HG02798 (cell line): Measurements from ENCODE around the gene SGSM2.

ENCODE experiments used
- ATAC-seq: cut with Tn5 transposase; IDR thresholded peaks from one replicate; pipeline ENCODE4 v1.9.1; 2021; ENCODE audit warnings: mild to moderate bottlenecking; ENCODE audit not compliant: unreplicated experiment, poor library complexity

The SGSM2 gene

DNA sequence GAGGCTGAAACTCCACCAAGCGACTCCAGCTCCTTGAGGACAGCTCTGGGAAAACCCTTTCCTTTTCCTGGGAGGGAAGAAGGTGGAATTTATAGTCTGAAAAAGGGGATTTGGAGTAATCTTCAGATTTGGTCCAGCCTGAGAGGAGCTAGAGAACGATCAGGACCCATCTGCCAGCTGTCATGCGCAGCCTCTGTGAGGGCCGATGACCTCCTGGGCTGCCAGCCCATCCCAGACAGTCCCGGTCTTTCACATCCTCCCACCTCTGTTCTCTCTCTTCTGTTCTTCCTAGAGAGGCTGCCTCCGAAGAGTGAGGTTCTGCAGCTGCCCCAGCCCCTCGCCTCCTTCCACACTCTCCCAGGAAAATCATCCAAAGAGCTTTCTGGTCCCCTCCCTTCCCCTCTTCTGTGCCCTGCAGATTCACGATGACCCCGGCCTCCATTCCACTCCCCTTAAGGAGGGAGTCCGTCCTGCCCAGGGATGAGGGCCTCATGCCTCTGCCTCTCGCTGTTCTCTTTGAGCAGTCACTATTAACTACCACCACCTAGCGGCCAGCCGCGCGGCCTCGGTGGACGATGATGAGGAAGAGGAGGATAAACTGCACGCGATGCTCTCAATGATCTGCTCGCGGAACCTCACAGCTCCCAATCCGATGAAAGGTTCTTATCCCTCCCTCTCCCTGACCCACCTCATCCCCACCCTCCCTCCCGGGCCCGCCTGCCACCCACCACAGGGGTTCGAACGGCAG lies 29.6 kb downstream of the SGSM2 start:
- no peak for ATAC-seq

DNA sequence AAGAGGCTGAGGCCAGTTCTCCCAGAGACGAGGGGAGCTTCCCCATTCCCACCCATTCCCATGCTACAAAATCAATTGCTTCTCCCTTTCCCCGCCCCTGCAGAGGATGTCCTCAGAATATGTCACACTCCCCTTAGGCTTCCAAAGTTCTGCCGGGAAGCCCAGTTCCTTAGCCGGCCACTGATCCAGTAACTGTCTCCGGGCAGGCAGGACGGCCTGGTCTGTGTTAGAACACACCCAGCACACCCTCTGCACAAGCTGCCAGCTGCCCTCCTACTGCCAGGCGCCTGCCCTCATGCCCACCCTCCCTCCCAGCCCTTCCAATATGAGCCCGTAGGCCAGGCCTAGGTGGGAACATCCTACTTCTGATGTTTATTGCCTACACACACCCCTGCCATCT lies 31.1 kb downstream of the SGSM2 start:
- ATAC-seq = no peak

DNA sequence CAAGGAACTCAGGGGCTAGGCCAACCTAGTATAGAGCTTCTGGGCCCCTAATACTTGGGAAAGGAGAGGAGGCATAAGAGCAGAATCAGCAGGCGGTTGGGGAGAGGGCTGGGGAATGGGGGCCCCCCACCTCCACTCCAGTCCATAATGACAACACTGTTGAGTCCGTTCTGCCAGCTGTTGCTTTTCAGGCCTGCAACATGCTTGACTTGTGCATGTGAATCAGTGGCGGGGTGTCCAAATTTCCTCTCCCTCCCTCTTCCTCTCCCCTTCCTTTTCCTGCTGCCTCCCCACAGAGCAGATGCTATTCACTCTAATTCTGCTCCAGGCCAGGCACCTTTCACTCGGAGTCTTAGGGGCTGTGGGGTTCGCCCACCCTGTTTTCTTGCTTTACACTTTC lies 31.7 kb downstream of the SGSM2 start:
- ATAC-seq = no peak

DNA sequence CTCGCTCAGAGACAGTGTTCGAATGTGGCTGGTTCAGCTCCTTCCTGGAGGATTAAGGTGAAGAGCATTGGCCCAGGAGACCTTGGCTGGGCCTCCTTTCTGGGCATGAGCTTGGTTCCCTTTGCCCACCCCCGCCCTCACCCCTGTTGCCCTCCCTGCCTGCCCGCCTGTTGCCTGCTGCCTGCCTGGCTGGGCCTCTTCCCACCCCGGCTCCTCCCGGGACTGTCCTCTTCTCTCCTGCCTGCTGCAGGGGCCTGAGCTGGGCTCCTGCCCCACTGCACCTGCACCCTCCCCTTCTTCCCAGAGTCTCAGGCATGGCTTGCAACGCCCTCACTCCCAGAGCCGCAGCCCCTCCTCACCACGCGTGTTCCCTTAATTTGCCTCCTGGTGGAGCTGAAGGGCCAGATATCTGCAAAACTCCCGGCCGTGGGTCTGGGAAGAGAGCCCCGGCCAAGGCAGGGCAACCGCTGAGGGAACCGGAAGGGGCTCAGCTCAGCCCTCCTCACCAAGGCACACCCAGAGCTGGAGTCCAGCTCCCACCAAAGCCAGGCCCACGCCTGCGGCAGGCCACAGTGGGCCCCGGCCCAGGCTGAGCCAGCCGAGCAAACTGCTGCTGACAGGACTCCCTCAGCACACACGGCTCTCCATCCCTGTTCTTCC lies 32.4 kb downstream of the SGSM2 start:
- no peak for ATAC-seq

DNA sequence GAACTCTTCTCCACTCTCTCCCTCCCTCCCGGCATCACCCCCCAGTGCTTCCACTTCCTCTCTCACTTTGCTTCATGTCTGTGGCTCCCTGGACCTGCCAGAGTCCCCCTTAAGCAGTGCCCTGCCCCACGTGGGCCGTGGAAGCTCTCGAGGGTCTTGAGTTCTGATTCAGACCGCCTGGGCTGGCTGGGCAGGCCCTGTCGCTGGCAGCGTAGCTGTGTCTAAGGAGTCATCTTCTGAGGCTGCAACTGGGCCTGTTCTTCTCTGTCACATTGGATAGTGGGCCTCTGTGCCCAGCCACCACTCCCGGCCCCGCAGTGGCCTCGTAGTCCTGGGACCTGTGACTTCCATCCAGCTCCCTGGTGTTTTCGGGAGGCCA lies 32.9 kb downstream of the SGSM2 start:
- no peak for ATAC-seq

DNA sequence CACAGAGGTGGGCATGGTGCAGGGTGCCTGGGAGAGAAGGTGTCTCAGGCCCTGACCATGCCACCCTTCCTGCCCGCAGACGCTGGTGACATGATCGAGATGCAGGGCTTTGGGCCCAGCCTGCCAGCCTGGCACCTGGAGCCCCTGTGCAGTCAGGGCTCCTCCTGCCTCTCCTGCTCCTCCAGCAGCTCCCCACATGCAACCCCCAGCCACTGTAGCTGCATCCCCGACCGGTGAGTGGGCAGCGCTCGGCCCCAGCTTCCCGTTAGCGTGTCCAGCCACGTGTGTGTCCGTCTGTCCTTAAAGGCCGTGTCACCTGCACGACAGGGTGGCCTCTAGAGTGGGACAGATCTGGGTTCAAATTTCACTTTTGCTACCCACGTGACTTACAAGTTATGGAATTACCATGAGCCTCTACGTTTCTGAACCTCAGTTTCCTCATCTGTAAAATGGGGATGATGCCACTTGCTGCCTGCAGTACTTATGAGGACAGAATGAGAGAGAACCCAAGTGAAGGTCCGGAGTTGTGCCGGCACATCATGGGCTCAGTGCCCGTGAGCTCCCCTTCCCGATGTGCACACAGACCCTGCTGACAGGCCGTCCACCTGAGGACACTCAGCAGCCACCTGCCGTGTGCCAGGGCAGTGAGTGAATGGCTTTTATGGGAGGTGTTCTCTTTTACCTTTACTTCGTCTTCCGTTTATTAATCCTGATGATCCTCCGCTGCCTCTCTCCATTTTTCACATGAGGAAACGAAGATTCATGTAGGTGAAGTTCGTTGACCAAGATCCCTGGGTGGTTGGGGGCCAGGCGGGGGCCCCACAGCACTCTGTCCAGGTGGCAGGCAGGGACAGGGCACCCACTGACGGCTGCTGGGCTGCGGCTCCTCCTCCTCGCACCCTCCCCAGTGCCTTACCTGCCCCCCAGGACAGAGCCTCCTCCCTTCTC lies 34.2 kb downstream of the SGSM2 start:
- no peak for ATAC-seq

- ATAC-seq = no peak
Measured at GRCh38 chr17:2372180-2372579, 34.9 kb downstream of the SGSM2 start.

DNA sequence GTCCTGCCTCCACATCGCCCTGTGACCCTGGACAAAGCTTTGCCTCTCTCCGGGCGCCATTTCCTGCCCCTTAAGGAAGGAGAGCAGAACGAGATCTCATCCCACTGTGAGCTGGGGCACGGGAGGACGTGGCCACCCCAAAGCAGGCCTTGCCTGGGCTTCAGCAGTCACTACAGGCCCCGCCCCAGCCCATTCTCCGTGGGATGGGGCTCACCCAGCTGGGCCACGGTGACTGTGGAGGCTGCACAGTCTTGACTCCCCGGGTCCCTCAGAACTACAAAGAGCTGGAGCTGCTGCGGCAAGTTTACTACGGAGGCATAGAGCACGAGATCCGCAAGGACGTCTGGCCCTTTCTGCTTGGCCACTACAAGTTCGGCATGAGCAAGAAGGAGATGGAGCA lies 35.4 kb downstream of the SGSM2 start:
- ATAC-seq = no peak

DNA sequence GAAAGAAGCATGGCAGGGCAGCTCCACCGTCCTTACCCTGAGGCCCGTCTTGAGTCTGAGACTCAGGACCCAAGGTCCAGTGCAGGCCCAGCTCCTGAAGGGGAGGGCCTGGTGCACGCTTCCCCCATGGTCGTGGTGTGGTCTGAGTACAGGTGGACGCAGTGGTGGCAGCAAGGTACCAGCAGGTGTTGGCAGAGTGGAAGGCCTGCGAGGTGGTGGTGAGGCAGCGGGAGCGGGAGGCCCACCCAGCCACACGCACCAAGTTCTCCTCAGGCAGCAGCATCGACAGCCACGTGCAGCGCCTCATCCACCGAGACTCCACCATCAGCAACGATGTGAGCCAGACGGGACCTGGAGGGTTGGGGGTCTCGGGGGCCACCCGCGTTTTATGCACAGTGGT lies 35.9 kb downstream of the SGSM2 start:
- ATAC-seq = no peak

DNA sequence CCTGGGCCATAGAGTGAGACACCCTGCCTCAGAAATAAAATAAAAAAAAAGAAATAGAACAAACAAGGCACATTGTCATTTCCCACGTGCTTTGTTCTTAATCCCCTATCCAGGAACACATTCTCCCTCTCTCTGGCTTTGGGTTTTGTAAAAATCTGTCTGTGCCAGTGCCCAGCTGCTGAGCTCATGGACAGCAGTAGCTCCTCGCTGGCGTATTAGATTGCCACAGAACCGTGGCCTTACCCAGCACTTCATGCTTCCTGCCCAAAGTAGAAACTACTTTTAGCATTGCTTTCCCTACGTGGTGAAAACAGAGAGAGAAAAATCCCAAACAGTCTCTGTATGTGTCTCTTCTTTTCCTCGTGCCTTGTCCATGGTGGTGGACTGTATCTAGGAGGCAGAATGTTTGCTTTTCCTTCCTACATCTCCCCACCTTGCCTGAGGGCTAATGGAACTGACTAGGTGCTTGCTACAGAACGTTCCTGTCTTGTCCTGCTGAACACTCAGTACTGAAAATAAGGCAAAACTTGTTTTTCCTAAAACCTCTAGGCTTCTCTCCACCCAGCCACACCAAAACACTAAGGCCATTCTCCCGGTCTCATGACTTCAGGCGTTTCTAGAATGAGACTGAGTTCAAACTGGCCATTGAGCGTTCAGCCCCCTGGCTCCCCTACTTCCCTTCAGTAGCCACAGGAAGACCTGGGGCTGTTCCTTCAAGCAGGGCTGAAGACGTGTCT lies 37.4 kb downstream of the SGSM2 start:
- ATAC-seq = no peak

GRCh38 chr17:2375406-2375805 lies 38.1 kb downstream of the SGSM2 start:
- ATAC-seq = no peak

GRCh38 chr17:2376107-2376506 lies 38.8 kb downstream of the SGSM2 start:
- no peak for ATAC-seq

DNA sequence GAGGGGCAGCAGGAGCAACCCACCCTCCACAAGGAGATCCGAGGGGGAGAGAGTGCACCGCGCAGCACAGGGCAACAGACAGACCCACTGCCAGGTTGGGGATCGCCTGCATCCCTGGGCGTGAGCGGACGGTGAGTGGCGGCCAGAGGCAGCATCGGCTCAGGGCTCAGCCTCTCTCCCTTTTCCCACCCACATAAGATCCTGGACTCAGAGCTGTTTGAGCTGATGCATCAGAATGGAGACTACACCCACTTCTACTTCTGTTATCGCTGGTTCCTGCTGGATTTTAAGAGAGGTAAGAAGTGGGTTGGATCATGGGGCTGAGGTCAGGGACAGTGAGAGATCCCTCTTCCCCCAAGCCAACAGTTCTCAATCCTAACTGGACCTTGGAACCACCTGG lies 40.4 kb downstream of the SGSM2 start:
- ATAC-seq = no peak

- ATAC-seq = no peak
Measured at GRCh38 chr17:2378905-2379304, 41.6 kb downstream of the SGSM2 start.

DNA sequence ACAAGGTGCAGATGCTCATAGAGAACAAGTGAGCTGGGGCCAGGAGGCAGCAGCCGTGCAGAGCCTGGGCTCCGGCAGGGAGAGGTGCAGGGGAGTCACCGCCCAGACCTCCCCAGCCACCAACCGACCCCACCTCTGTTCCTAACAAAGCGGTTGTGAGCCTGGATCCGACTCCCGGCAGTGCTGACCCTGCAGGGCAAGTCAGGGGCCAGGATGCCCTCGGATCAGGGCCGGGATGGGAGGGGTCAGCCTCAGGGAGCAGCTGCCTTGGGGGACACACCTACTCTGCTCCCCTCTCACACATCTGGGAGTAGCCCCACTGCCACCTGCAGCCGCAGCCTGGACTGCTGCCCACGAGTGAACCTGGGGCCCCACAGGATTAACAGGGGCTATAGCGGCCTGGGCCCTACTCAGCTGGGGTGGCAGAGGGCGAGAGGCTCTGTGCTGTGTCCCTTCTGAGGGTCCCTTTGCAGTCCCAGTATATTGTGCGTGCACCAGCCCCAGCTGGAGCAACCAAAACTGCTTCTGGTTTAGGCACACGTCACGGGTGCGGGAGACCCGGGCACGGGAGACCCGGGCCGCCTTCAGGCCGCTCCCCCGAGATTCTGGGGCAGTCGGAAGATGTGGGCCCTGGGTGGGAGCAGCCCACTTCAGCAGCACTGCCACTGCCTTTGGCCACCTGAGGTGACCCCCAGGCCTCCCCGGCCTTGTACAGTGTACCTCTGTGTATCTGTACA lies 42.4 kb downstream of the SGSM2 start:
- ATAC-seq = no peak

GRCh38 chr17:2380226-2380922 lies 43.1 kb downstream of the SGSM2 start:
- no peak for ATAC-seq

GRCh38 chr17:2380950-2381649 lies 43.8 kb downstream of the SGSM2 start:
- ATAC-seq = no peak

DNA sequence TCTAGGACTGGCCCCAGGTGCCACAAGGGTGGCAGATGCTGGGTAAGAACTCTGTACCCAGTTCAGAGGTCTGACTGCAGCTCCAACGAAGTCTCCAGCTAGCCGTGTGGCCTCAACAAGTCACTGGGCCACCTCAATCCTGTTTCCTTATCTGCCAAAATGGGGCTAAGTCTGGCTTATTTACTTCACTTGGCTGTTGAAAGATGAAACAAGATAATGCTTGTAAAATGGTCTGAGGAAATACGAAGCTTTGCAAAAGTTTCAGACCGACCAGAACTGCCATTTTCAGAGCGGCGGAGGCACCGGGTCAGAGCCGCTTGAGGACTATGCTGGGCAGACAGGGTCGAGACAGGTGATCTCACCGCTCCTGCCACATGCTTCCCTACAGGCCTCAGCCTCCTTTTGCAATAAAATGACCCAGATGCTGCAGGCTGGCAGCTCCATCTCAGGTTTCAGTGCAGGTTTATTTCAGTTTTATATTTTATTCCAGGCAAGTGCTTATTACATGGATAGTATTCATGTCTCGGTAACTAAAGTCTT lies 46.4 kb downstream of the SGSM2 start:
- no peak for ATAC-seq
